Testis (tissue), 3 donors: ENCODE measurements around the gene CAMK2N1. TPM values are rescaled to one million over a fixed set of nuclear protein-coding genes. Genes with fewer than 3 reads are reported as not detected.

ENCODE experiments used
- DNase-seq: peaks from one replicate; pipeline ENCODE4 v3.0.0-alpha.2; 2019
- H3K27ac ChIP-seq, 2 donors: fragments of 200-600 bp; sonication (generic); one replicate each; pipeline ENCODE4 v1.5.1; 2019
- H3K27me3 ChIP-seq: fragments of 200-600 bp; sonication (generic); one replicate; pipeline ENCODE4 v1.5.1; 2019
- H3K36me3 ChIP-seq: fragments of 200-600 bp; sonication (generic); one replicate; pipeline ENCODE4 v1.5.1; 2017; ENCODE audit warnings: low read depth; ENCODE audit errors: missing control alignments
- H3K4me1 ChIP-seq: fragments of 200-600 bp; sonication (generic); one replicate; pipeline ENCODE4 v1.5.1; 2019
- H3K4me3 ChIP-seq, 2 donors: fragments of 200-600 bp; sonication (generic); one replicate each; pipeline ENCODE4 v1.5.1; 2017 to 2019
- H3K9me3 ChIP-seq: fragments of 200-600 bp; sonication (generic); one replicate; pipeline ENCODE4 v1.5.1; 2017
- POLR2A ChIP-seq: fragments of 450-650 bp; IDR thresholded peaks from one replicate; pipeline ENCODE4 v1.6.1; 2017; ENCODE audit warnings: antibody characterized with exemption, mild to moderate bottlenecking, moderate library complexity
- WGBS, 2 donors: methylation state at CpG; one replicate each; pipeline ENCODE4 v1.1.5; 2018; 5-methylcytosine and 5-hydroxymethylcytosine counted together
- intact Hi-C: fragments of 100-400 bp; cut with DNase I; formaldehyde crosslinking; loops from one replicate; pipeline ENCODE4 v1.15.1; 2023; ENCODE audit warnings: low total_unique reads
- polyA plus RNA-seq: library from polyadenylated mRNA; stranded (reverse); fragments of 350-450 nt; fragmentation: Illumina TruSeq; extraction: RNeasy Lipid Tissue Mini Kit (QIAGEN cat#74804); gene quantifications from one replicate; pipeline ENCODE4 v1.2.3, GENCODE V29; 2014; ENCODE audit warnings: low read depth, low replicate concordance; ENCODE audit not compliant: insufficient read depth
- total RNA-seq, 2 donors: library from RNA; depleted of rRNA; stranded (reverse); fragments of >200 nt; gene quantifications; one replicate each; pipeline ENCODE4 v1.2.3, GENCODE V29; 2016
- TF ChIP-seq, protein P1 (sequence below), 3 experiments: fragments of 450-650 bp in 2 of 3; fragments of 200-600 bp in 1 of 3; sonication (generic) in 1 of 3; IDR thresholded peaks; one replicate each; pipeline ENCODE4 v1.5.1; 2016 to 2019; ENCODE audit warnings: antibody characterized with exemption in 3 of 3, mild to moderate bottlenecking in 2 of 3, moderate library complexity in 1 of 3

The CAMK2N1 gene
- total and polyA plus RNA-seq, 3 donors from 2014 or later, result 7.8 to 12.3 (median 9.5) TPM

- Histone ChIP-seq H3K4me3 (no peak overlapping the region), H3K36me3 (no peaks in the 10 kb centered on the region), H3K27ac (no peak overlapping the region), H3K9me3 (no peaks in the 10 kb centered on the region), H3K4me1 (no peaks in the 10 kb centered on the region), H3K27me3 (no peaks in the 10 kb centered on the region)
- WGBS, 2 donors, result 83 to 87% methylated on average over 10 to 11 of the region's 11 CpGs
- no peak for DNase-seq
- TF ChIP-seq POLR2A, result no peak
- TF ChIP-seq, protein P1, sequence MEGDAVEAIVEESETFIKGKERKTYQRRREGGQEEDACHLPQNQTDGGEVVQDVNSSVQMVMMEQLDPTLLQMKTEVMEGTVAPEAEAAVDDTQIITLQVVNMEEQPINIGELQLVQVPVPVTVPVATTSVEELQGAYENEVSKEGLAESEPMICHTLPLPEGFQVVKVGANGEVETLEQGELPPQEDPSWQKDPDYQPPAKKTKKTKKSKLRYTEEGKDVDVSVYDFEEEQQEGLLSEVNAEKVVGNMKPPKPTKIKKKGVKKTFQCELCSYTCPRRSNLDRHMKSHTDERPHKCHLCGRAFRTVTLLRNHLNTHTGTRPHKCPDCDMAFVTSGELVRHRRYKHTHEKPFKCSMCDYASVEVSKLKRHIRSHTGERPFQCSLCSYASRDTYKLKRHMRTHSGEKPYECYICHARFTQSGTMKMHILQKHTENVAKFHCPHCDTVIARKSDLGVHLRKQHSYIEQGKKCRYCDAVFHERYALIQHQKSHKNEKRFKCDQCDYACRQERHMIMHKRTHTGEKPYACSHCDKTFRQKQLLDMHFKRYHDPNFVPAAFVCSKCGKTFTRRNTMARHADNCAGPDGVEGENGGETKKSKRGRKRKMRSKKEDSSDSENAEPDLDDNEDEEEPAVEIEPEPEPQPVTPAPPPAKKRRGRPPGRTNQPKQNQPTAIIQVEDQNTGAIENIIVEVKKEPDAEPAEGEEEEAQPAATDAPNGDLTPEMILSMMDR (IDR thresholded peaks at IDR 0.05), result no peak
- intact Hi-C loops, result no loop called here
Measured at GRCh38 chr1:20443703-20444586, 42.1 kb downstream of the CAMK2N1 start.

- Histone ChIP-seq H3K4me1 (no peaks in the 10 kb centered on the region), H3K4me3 (no peak overlapping the region), H3K27me3 (no peaks in the 10 kb centered on the region), H3K27ac (no peak overlapping the region), H3K9me3 (no peaks in the 10 kb centered on the region), H3K36me3 (no peaks in the 10 kb centered on the region)
- intact Hi-C loops, result no loop called here
- DNase-seq, result no peak
- TF ChIP-seq, protein P1 (IDR thresholded peaks at IDR 0.05), result no peak
- TF ChIP-seq POLR2A, result no peak
- WGBS, 2 donors, result 86 to 93% methylated on average over 2 to 5 of the region's 5 CpGs
Measured at GRCh38 chr1:20442920-20443625, 42.9 kb downstream of the CAMK2N1 start.

DNA sequence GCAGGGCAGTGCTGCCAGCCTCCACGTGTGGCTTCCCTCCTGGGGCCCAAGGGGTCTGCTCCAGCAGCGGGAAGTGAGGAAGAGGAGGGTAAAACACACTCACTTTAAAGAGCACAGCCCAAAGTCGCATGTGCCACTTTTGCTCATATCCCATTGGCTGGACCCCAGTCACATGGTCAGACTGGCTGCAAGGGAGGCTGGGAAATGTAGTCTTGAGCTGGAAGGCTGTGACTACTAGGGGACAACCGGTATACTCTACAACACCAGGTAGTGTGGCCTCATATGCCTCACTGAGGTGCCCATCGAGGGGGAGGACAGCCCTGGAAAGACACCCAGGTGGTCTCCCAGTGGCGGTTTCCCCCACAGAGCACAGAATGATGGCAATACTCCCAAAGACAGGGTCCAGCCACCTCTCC is 45.2 kb downstream of the CAMK2N1 start:
- TF ChIP-seq, protein P1 (IDR thresholded peaks at IDR 0.05), result no peak
- no peak for TF ChIP-seq POLR2A
- H3K27me3 ChIP-seq, result no peaks in the 10 kb centered on the region
- H3K36me3 ChIP-seq, result no peaks in the 10 kb centered on the region
- 19 to 23% methylated on average over 6 of the region's 6 CpGs for WGBS, 2 donors
- DNase-seq, result peak; percentile 76
- H3K27ac ChIP-seq, result no peak overlapping the region
- no peaks in the 10 kb centered on the region for H3K9me3 ChIP-seq
- intact Hi-C loops, result no loop called here
- H3K4me1 ChIP-seq, result no peaks in the 10 kb centered on the region
- H3K4me3 ChIP-seq, result no peak overlapping the region

DNA sequence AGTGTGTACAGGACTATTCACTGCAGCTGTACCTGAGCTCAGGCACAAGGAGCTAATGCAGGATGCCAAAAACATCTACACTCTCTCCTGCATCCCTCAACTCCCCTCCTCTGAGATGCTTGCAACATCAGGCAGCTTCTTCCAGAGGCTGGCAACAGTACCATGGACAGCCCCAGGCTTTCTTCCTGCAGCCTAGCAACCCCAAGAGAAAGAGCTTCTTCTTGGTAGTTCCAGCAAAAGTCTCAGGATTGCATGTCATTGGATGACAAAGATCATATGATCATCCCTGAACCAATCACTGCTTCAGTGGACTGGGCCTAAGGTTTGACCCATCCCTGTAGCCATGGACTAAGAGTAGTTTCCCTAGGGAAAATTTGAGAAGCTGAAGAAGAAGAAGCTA is 46.7 kb downstream of the CAMK2N1 start:
- DNase-seq, result no peak
- no peak overlapping the region for H3K27ac ChIP-seq
- H3K27me3 ChIP-seq, result no peaks in the 10 kb centered on the region
- H3K36me3 ChIP-seq, result no peaks in the 10 kb centered on the region
- intact Hi-C loops, result no loop called here
- no peaks in the 10 kb centered on the region for H3K9me3 ChIP-seq
- H3K4me3 ChIP-seq, result no peak overlapping the region
- TF ChIP-seq, protein P1 (IDR thresholded peaks at IDR 0.05), result no peak
- TF ChIP-seq POLR2A, result no peak
- no peaks in the 10 kb centered on the region for H3K4me1 ChIP-seq
